LNCAP (cell line): Measurements from ENCODE around the gene NTPCR.

Experiments
- CTCF ChIP-seq: fragments of 450-650 bp; IDR thresholded peaks from 2 replicates; pipeline ENCODE4 v1.5.1; 2017; ENCODE audit warnings: mild to moderate bottlenecking

The NTPCR gene

DNA sequence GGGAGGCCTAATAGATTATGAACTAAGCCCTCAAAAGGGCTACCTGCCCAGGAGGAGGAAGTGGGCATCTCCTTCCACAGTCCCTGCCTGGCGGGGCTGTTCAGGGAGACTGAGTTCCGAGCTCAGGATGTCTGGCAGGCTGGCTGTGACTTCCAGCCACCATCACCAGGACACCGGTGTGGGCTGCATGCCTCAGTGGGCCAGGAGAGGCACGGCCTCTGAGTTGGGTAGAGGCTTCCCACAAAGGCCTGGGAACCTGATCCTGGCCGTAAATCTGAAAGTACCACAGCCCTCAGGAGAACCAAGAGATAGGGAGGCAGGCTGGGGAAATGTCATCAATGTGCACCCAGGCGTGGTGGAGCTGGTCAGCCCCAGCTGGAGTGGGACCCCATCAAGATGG, 29.1 kb downstream of the NTPCR start:
- no peak for TF ChIP-seq CTCF

- TF ChIP-seq CTCF: no peak
These were observed 30.1 kb downstream of the NTPCR start for GRCh38 chr1:232980355-232980978.

- no peak for TF ChIP-seq CTCF
These were observed 30.7 kb downstream of the NTPCR start for GRCh38 chr1:232980986-232981560.

GRCh38 chr1:232982238-232982944, 32.0 kb downstream of the NTPCR start:
- TF ChIP-seq CTCF: no peak

- no peak for TF ChIP-seq CTCF
These were observed 33.0 kb downstream of the NTPCR start for GRCh38 chr1:232983375-232983774.

DNA sequence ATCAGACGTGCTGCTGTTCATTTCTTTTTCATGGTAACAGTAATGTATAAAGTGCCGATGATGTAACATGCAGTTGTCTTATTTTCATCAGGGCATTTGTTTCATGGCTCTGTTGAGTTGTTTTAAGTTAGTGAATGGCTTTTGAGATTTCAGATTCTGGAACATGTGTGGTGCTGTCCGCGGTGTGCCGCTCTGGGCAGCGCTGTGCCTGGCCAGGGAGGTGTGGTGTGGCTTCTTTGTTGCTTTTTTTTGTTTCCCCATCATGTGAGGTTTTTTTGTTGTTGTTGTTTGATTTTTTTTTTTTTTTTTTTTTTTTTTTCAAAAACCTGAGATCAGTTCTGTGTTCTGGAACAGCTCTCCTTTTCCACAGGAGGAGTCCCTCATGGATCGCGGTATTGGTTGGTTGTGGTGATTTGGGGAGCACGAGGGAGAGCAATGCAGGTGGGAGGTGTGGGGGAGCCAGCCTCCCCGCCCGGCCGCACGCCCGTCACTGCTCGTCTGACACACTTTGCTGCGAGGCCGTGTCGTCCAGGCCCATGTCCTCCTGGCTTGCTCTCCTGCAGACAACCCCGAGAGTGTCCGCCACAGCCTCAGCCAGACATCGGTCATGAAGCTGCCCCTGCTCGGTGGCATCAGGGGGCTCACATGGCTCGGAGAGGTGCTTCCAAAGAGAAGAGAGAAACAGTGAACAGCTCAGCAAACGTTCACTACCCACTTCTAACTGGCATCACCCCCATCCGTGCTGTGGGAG, 33.6 kb downstream of the NTPCR start:
- TF ChIP-seq CTCF: no peak

DNA sequence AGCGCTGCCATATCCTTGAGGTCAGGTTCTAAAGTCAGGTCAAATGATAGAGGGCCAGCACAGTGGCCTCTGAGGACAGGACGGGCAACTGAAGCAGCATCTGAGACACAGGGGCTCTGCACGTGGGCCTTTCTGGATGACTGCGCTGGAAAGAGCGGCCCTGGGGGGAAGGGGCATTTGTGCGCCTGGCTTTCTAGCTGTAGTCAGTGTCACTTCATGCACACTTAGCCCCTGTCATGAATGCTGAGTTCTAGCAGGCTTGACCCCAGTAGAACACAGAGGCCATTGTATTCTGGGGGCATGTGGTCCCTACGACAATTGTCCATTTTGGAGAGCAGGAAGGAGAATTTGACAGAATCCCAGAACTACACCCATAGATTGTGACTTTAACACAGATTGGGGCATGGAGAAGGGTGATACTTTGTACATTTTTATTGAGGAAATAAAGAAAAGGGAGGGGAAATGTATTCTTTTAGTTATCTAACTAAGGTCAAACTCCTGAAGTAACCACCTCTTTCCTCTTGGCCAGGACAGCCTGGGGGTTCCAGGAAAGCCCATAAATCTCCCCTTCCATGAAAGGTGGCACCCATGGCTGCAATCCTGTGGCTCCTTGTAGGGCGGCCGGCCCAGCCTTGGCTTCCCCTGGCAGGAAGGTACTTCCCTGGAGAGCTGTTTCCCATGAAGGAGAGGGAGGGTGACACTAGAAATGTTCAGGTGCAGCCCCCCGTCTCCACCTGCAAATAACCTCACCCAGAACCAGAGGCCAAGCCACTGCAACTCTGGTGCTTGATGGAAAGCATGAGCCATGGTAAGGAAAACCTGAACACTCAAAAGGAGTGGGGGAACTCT, 34.4 kb downstream of the NTPCR start:
- no peak for TF ChIP-seq CTCF
